Vagina (tissue), 2 donors: ENCODE measurements around the gene PRKCE. TPM values are rescaled to one million over a fixed set of nuclear protein-coding genes. Genes with fewer than 3 reads are reported as not detected.

ENCODE experiments used
- DNase-seq, 2 donors: peaks; one replicate each; pipeline ENCODE4 v3.0.0-alpha.2; 2017; ENCODE audit errors: extremely low spot score in 2 of 2
- H3K27ac ChIP-seq: fragments of 200-600 bp; sonication (generic); one replicate; pipeline ENCODE4 v1.5.1; 2019
- H3K27me3 ChIP-seq: fragments of 200-600 bp; sonication (generic); one replicate; pipeline ENCODE4 v1.5.1; 2019
- H3K36me3 ChIP-seq, 2 donors: fragments of 200-600 bp; sonication (generic); one replicate each; pipeline ENCODE4 v1.5.1; 2017 to 2019
- H3K4me1 ChIP-seq: fragments of 200-600 bp; sonication (generic); one replicate; pipeline ENCODE4 v1.5.1; 2019
- H3K4me3 ChIP-seq, 2 donors: fragments of 200-600 bp; sonication (generic); 1 replicate in 1 of 2; 2 replicates in 1 of 2; pipeline ENCODE4 v1.5.1; 2016 to 2019
- H3K9me3 ChIP-seq: fragments of 200-600 bp; sonication (generic); one replicate; pipeline ENCODE4 v1.5.1; 2019
- POLR2A ChIP-seq, 2 donors: fragments of 450-650 bp; IDR thresholded peaks; one replicate each; pipeline ENCODE4 v1.6.1; 2017; ENCODE audit warnings: antibody characterized with exemption in 2 of 2, mild to moderate bottlenecking in 2 of 2, moderate library complexity in 2 of 2
- POLR2AphosphoS5 ChIP-seq, 2 donors: sonication (generic); formaldehyde crosslinking; IDR thresholded peaks; one replicate each; pipeline ENCODE4 v1.9.0; 2017; ENCODE audit warnings: antibody characterized with exemption in 2 of 2, mild to moderate bottlenecking in 2 of 2, low read depth in 1 of 2; ENCODE audit not compliant: insufficient read depth in 1 of 2
- intact Hi-C: fragments of 100-400 bp; cut with DNase I; formaldehyde crosslinking; loops from one replicate; pipeline ENCODE4 v1.15.1; 2023
- total RNA-seq: library from RNA; depleted of rRNA; stranded (reverse); fragments of >200 nt; gene quantifications from one replicate; pipeline ENCODE4 v1.2.3, GENCODE V29; 2016
- TF ChIP-seq, protein P1 (sequence below), 3 experiments: fragments of 450-650 bp in 2 of 3; fragments of 200-600 bp in 1 of 3; sonication (generic) in 1 of 3; IDR thresholded peaks; one replicate each; pipeline ENCODE4 v1.5.1; 2017 to 2019; ENCODE audit warnings: antibody characterized with exemption in 3 of 3, mild to moderate bottlenecking in 2 of 3, moderate library complexity in 2 of 3

The PRKCE gene
- total RNA-seq, 1 donor from 2014 or later = 11.8 TPM

DNA sequence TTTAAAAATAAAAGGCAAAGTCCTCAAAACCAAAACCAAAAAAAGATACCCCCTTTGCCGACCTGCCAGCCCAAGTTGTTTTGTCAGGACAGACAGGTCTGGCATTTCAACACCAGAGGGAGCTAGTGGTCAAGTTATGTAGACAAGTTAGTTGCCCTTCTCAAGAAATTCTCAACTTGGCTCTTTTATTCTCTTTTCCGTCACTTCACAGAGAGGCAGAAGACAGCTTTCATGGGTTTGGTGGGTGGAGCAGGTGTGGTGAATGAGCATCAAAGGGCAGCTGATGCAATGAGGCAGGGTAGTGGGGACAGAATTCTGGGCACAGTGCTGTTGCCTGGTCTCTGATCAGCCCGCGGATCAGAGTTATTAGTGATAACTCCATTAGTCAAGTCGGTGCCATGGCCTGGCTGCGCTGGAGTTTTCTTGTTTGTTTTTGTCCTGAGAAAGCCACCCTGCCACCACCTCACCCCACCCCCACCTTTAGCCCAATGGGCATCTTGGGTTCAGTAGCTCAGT, 342.1 kb downstream of the PRKCE start:
- intact Hi-C loops = no loop called here
- H3K4me1 ChIP-seq = peaks cover 20% of the 10 kb centered on the region
- H3K4me3 ChIP-seq = no peak overlapping the region
- H3K36me3 ChIP-seq = no peaks in the 10 kb centered on the region
- peak overlapping the region; percentile 14 for H3K27ac ChIP-seq
- no peaks in the 10 kb centered on the region for H3K9me3 ChIP-seq
- no peaks in the 10 kb centered on the region for H3K27me3 ChIP-seq
- TF ChIP-seq POLR2AphosphoS5 (IDR thresholded peaks at IDR 0.05; ENCODE audit: insufficient read depth in 1 of 2, low read depth in 1 of 2) (no peak), POLR2A (IDR thresholded peaks at IDR 0.05) (no peak)
- TF ChIP-seq, protein P1, sequence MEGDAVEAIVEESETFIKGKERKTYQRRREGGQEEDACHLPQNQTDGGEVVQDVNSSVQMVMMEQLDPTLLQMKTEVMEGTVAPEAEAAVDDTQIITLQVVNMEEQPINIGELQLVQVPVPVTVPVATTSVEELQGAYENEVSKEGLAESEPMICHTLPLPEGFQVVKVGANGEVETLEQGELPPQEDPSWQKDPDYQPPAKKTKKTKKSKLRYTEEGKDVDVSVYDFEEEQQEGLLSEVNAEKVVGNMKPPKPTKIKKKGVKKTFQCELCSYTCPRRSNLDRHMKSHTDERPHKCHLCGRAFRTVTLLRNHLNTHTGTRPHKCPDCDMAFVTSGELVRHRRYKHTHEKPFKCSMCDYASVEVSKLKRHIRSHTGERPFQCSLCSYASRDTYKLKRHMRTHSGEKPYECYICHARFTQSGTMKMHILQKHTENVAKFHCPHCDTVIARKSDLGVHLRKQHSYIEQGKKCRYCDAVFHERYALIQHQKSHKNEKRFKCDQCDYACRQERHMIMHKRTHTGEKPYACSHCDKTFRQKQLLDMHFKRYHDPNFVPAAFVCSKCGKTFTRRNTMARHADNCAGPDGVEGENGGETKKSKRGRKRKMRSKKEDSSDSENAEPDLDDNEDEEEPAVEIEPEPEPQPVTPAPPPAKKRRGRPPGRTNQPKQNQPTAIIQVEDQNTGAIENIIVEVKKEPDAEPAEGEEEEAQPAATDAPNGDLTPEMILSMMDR (IDR thresholded peaks at IDR 0.05) = peak; percentile 55 to 70 (median 65)
- DNase-seq = peak in 1 of 2 donors; percentile 82

DNA sequence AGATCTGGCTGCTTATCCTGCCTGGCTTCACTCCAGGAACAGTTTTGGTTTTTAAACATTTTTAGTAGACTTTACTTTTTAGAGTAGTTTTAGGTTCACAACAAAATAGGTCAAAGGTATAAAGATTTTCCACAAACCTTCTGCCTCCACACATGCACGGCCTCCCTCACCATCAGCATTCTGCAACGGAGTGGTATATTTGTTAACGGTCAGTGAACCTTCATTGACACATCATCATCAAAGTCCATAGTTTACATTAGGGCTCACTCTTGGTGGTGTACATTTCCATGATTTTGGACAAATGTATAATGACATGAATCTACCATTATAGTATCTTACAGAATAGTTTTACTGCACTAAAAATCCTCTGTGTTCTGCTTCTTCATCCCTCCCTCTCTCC, 342.6 kb downstream of the PRKCE start:
- Histone ChIP-seq H3K36me3 (no peaks in the 10 kb centered on the region), H3K9me3 (no peaks in the 10 kb centered on the region), H3K4me1 (peaks cover 20% of the 10 kb centered on the region), H3K27ac (peak overlapping the region; percentile 14), H3K4me3 (no peak overlapping the region), H3K27me3 (no peaks in the 10 kb centered on the region)
- intact Hi-C loops = no loop called here
- peak in 1 of 2 donors; percentile 32 for DNase-seq
- no peak for TF ChIP-seq POLR2A (IDR thresholded peaks at IDR 0.05)
- no peak for TF ChIP-seq POLR2AphosphoS5 (IDR thresholded peaks at IDR 0.05; ENCODE audit: insufficient read depth in 1 of 2, low read depth in 1 of 2)
- TF ChIP-seq, protein P1 (IDR thresholded peaks at IDR 0.05) = no peak

DNA sequence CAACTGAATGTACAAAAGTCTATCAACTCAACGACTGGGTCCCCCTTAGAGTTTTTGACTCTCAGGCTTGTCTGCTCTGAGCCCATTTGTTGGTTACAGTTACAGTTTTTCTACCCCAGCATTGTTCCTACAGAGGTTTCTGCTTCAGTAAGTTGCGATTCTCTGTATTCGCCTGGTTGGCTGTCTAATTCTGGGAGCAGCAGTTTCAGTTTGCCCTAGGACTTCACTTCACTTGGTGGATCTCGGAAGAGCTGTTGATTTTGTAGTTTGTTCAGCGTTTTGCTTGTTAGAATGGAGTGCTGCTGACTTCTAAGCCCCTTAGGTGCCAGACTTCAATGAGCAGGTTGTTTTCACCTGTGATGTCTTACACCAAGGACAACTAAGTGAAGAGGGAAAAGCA, 349.2 kb downstream of the PRKCE start:
- intact Hi-C loops = no loop called here
- Histone ChIP-seq H3K27ac (no peak overlapping the region), H3K4me3 (no peak overlapping the region), H3K27me3 (no peaks in the 10 kb centered on the region), H3K9me3 (no peaks in the 10 kb centered on the region), H3K4me1 (peaks cover 12% of the 10 kb centered on the region), H3K36me3 (no peaks in the 10 kb centered on the region)
- TF ChIP-seq POLR2AphosphoS5 (IDR thresholded peaks at IDR 0.05; ENCODE audit: insufficient read depth in 1 of 2, low read depth in 1 of 2) (no peak), POLR2A (IDR thresholded peaks at IDR 0.05) (no peak)
- TF ChIP-seq, protein P1 (IDR thresholded peaks at IDR 0.05) = no peak
- peak in 1 of 2 donors; percentile 19 for DNase-seq

DNA sequence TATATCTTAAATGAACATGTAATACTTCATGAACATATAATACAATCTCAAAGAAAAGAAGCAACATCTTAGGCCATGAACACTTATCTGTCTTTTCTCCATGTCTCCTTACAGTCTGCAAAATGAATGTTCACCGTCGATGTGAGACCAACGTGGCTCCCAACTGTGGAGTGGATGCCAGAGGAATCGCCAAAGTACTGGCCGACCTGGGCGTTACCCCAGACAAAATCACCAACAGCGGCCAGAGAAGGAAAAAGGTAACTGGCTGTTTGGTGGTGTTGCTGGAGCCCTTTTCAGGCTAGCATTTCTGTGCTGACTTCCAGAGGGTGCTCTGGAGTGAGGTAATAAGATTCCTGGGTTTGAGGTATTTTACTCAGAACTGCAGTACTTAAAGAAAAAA, 349.8 kb downstream of the PRKCE start:
- Histone ChIP-seq H3K4me1 (peaks cover 12% of the 10 kb centered on the region), H3K27ac (peak overlapping the region; percentile 55), H3K4me3 (no peak overlapping the region), H3K36me3 (no peaks in the 10 kb centered on the region), H3K27me3 (no peaks in the 10 kb centered on the region), H3K9me3 (no peaks in the 10 kb centered on the region)
- DNase-seq = peak; percentile 52 to 81
- intact Hi-C loops = no loop called here
- TF ChIP-seq, protein P1 (IDR thresholded peaks at IDR 0.05) = no peak
- no peak for TF ChIP-seq POLR2A (IDR thresholded peaks at IDR 0.05)
- TF ChIP-seq POLR2AphosphoS5 (IDR thresholded peaks at IDR 0.05; ENCODE audit: insufficient read depth in 1 of 2, low read depth in 1 of 2) = no peak

DNA sequence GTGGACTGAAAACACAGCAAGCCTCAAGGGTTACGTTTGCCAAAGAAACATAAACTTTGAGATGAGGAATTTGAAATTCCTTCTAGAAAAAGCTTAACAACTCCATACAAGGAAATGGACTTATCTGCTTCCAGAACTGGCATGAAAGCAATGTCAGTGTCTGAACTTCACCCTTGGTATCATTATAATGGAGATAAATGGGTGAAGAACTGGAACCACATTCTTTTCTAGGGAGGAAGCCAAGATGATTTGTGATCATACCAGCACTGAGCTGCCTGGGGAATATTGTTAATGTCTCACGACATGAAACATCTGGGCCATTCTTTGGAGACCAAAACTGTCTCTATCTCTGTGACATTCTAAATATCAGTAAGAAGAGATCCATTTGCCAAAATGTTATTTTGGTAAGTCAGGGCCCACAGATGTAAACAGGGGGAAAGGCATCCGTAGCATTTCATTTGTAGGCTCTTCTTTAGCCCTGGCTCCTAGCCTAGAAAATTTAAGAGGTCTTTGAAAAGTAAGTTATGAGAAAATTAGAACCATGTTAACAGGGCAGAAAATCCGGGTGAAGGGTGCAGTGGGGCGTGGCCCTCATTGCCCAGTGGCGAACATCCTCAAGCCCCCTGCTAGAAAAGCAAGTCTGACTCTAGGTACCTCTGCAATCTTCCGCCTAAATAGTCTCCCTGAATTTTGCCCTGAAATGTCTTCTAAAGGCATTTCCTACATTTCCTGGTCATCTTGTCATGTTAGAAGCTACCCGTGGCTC, 350.4 kb downstream of the PRKCE start:
- Histone ChIP-seq H3K36me3 (no peaks in the 10 kb centered on the region), H3K27me3 (no peaks in the 10 kb centered on the region), H3K4me3 (no peak overlapping the region), H3K9me3 (no peaks in the 10 kb centered on the region), H3K27ac (peak overlapping the region; percentile 55), H3K4me1 (peaks cover 12% of the 10 kb centered on the region)
- intact Hi-C loops = no loop called here
- TF ChIP-seq POLR2A (IDR thresholded peaks at IDR 0.05) (no peak), POLR2AphosphoS5 (IDR thresholded peaks at IDR 0.05; ENCODE audit: insufficient read depth in 1 of 2, low read depth in 1 of 2) (no peak)
- TF ChIP-seq, protein P1 (IDR thresholded peaks at IDR 0.05) = no peak
- peak in 1 of 2 donors; percentile 29 for DNase-seq
